Astrocyte (in vitro differentiated cells and primary cell): ENCODE measurements around the gene ZNF480. TPM values are rescaled to one million over a fixed set of nuclear protein-coding genes. Genes with fewer than 3 reads are reported as not detected.

Experiments
- DNase-seq: peaks from one replicate; pipeline ENCODE4 v3.0.0-alpha.2; 2010; ENCODE audit warnings: low read depth
- FAIRE-seq: peaks from 2 replicates; lab custom pipeline; 2011; peaks lifted over from hg19 to GRCh38; lab: Jason Lieb, UNC
- H2AFZ ChIP-seq: 2 replicates; pipeline ENCODE4 v1.6.0; 2012; ENCODE audit warnings: low read depth, low read length, inconsistent platforms
- H3K27ac ChIP-seq: 2 replicates; pipeline ENCODE4 v1.5.1; 2011; ENCODE audit warnings: low read depth, low read length, inconsistent platforms
- H3K27me3 ChIP-seq: 2 replicates; pipeline ENCODE4 v1.6.0; 2011; ENCODE audit warnings: low read length, inconsistent platforms; ENCODE audit not compliant: insufficient read depth
- H3K36me3 ChIP-seq: 2 replicates; pipeline ENCODE4 v1.5.1; 2011; ENCODE audit warnings: low read length, inconsistent platforms; ENCODE audit not compliant: insufficient read depth
- H3K4me1 ChIP-seq: 2 replicates; pipeline ENCODE4 v1.5.1; 2011; ENCODE audit warnings: low read length, inconsistent platforms; ENCODE audit not compliant: insufficient read depth
- H3K4me2 ChIP-seq: 2 replicates; pipeline ENCODE4 v1.6.0; 2012; ENCODE audit warnings: low read length, inconsistent platforms
- H3K4me3 ChIP-seq: 2 replicates; pipeline ENCODE4 v1.5.1; 2011; ENCODE audit warnings: low read depth, mild to moderate bottlenecking, low read length, inconsistent platforms; ENCODE audit not compliant: insufficient read depth
- H3K79me2 ChIP-seq: 2 replicates; pipeline ENCODE4 v1.6.0; 2012; ENCODE audit warnings: mild to moderate bottlenecking, low read length, inconsistent platforms; ENCODE audit not compliant: insufficient read depth
- H3K9ac ChIP-seq: 2 replicates; pipeline ENCODE4 v1.6.0; 2012; ENCODE audit warnings: mild to moderate bottlenecking, low read length, inconsistent platforms
- H3K9me3 ChIP-seq: 2 replicates; pipeline ENCODE4 v1.5.1; 2012; ENCODE audit warnings: low read depth, mild to moderate bottlenecking, low read length, inconsistent platforms; ENCODE audit not compliant: insufficient read depth
- H4K20me1 ChIP-seq: 2 replicates; pipeline ENCODE4 v1.6.0; 2012; ENCODE audit warnings: low read length, inconsistent platforms; ENCODE audit not compliant: insufficient read depth
- H3K27ac Mint-ChIP-seq: one replicate; pipeline ENCODE4 v1.8.0; 2021; ENCODE audit warnings: mild to moderate bottlenecking, mixed read lengths; ENCODE audit not compliant: unreplicated experiment
- H3K27me3 Mint-ChIP-seq: one replicate; pipeline ENCODE4 v1.8.0; 2021; ENCODE audit warnings: low read depth, mixed read lengths; ENCODE audit not compliant: unreplicated experiment
- H3K36me3 Mint-ChIP-seq: one replicate; pipeline ENCODE4 v1.8.0; 2021; ENCODE audit warnings: low read depth, mixed read lengths; ENCODE audit not compliant: unreplicated experiment
- H3K4me1 Mint-ChIP-seq: one replicate; pipeline ENCODE4 v1.8.0; 2021; ENCODE audit warnings: low read depth, mixed read lengths; ENCODE audit not compliant: unreplicated experiment
- H3K4me3 Mint-ChIP-seq: one replicate; pipeline ENCODE4 v1.8.0; 2021; ENCODE audit warnings: mild to moderate bottlenecking, moderate library complexity, mixed read lengths; ENCODE audit not compliant: unreplicated experiment
- H3K9me3 Mint-ChIP-seq: one replicate; pipeline ENCODE4 v1.8.0; 2021; ENCODE audit warnings: mild to moderate bottlenecking, mixed read lengths; ENCODE audit not compliant: unreplicated experiment
- EZH2 ChIP-seq: IDR thresholded peaks from 2 replicates; pipeline ENCODE4 v1.6.1; 2012; ENCODE audit warnings: mild to moderate bottlenecking, low read length, inconsistent platforms; ENCODE audit not compliant: insufficient read depth
- microRNA-seq: library from miRNA; unstranded; fragments of <30 nt; microRNA quantifications from one replicate; pipeline ENCODE4 v1.2.0, GENCODE V29; 2020
- total RNA-seq: library from RNA; stranded (reverse); gene quantifications from 2 replicates; pipeline ENCODE4 v1.2.1, GENCODE V29; 2021
- TF ChIP-seq, protein P1 (sequence below): IDR thresholded peaks from 2 replicates; pipeline ENCODE4 v1.5.1; 2011; ENCODE audit warnings: low read depth, mild to moderate bottlenecking, inconsistent platforms, low read length, moderate library complexity; ENCODE audit not compliant: insufficient read depth

Gene ZNF480
- total RNA-seq, 1 donor from 2014 or later, result 12.6 TPM

DNA sequence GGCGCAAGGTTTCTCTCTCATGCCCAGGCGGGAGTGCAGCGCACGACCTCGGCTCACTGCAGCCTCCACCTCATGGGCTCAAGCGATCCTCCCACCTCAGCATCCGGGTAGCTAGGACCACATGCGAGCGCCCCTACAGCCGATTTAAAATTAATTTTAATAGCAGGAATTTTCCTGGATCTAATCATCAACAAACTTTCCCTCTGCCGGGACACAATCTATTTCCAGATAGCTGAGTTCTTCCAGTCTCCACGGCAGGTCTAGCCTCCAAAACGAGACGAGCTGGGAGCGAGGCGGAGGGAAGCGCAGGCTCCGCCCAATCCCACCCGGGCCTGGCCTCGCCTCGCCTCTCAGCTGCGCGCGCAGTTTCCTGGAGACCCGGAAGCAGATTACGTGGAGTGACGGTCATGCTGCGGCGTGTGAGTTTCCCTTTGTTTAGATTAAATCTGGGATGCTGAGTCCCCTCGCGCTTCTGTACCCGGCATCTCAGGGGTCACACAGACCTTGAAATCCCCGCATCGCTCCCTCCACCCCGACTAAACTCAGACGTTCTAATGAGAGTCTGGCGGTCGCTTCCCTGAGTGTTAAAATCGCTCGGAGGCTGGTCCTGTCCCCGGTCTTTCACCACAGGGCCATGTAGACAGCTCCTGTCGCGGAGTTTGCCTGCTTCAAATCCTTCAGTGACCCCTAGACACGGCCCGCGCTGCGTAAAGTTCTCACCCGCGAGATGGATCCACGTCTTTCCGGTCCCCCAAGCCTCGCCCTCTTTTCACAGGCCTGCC, 72.8 kb downstream of the ZNF480 start, which contains the start of gene ZNF880:
Gene ZNF880, plus strand, starts transcription at position 365 of the 782 bp plus-strand sequence. Its CDS starts 43 bp downstream, at position 408.
- H3K4me2 ChIP-seq, result peak within 1 kb of the TSS; percentile 92
- H3K9ac ChIP-seq, result peak within 1 kb of the TSS; percentile 95
- TF ChIP-seq, protein P1, sequence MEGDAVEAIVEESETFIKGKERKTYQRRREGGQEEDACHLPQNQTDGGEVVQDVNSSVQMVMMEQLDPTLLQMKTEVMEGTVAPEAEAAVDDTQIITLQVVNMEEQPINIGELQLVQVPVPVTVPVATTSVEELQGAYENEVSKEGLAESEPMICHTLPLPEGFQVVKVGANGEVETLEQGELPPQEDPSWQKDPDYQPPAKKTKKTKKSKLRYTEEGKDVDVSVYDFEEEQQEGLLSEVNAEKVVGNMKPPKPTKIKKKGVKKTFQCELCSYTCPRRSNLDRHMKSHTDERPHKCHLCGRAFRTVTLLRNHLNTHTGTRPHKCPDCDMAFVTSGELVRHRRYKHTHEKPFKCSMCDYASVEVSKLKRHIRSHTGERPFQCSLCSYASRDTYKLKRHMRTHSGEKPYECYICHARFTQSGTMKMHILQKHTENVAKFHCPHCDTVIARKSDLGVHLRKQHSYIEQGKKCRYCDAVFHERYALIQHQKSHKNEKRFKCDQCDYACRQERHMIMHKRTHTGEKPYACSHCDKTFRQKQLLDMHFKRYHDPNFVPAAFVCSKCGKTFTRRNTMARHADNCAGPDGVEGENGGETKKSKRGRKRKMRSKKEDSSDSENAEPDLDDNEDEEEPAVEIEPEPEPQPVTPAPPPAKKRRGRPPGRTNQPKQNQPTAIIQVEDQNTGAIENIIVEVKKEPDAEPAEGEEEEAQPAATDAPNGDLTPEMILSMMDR, result no peak
- TF ChIP-seq EZH2, result no peak
- FAIRE-seq (no peak), DNase-seq (peak; percentile 81)
- Mint-ChIP-seq H3K27me3 (no peaks in the 10 kb centered on the region), H3K36me3 (peaks cover 55% of the 10 kb centered on the region), H3K27ac (peak within 1 kb of the TSS; percentile 99), H3K4me1 (no peaks in the 10 kb centered on the region), H3K9me3 (peaks cover 56% of the 10 kb centered on the region), H3K4me3 (peak within 1 kb of the TSS; percentile 89)
- H3K27me3 ChIP-seq, result no peaks in the 10 kb centered on the region
- H3K4me3 ChIP-seq, result peak within 1 kb of the TSS; percentile 96
- H2AFZ ChIP-seq, result peak within 1 kb of the TSS; percentile 74
- H4K20me1 ChIP-seq, result no peaks in the 10 kb centered on the region
- no peaks in the 10 kb centered on the region for H3K4me1 ChIP-seq
- peak within 1 kb of the TSS; percentile 98 for H3K27ac ChIP-seq
- peaks cover 10% of the 10 kb centered on the region for H3K36me3 ChIP-seq
- peaks cover 29% of the 10 kb centered on the region for H3K9me3 ChIP-seq
- peaks cover 12% of the 10 kb centered on the region for H3K79me2 ChIP-seq

DNA sequence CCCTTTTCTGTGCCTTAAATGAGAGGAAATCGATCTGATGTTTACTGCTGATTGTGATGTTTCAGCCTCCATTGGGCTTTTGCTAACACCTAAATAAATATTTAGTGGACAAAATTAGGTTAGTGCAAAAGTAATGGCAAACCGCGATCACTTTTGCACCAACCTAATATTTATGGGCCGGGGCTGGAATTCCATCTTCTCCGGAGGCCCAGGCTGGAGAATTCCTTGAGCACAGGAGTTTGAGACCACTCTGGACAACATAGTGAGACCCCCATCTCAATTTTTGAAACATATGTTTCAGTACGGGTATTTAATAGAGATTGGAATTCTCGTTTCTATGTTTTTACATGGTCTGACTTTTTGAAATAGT, 73.4 kb downstream of the ZNF480 start:
- Histone ChIP-seq H3K27me3 (no peaks in the 10 kb centered on the region), H3K36me3 (peaks cover 11% of the 10 kb centered on the region), H3K9ac (peak overlapping the region; percentile 95), H3K9me3 (peaks cover 24% of the 10 kb centered on the region), H3K27ac (peak overlapping the region; percentile 98), H3K4me3 (peak overlapping the region; percentile 96), H4K20me1 (no peaks in the 10 kb centered on the region), H3K79me2 (peaks cover 12% of the 10 kb centered on the region), H3K4me1 (no peaks in the 10 kb centered on the region), H2AFZ (peak overlapping the region; percentile 74), H3K4me2 (peak overlapping the region; percentile 92)
- Mint-ChIP-seq H3K36me3 (peaks cover 54% of the 10 kb centered on the region), H3K27me3 (no peaks in the 10 kb centered on the region), H3K9me3 (peaks cover 54% of the 10 kb centered on the region), H3K4me3 (peak overlapping the region; percentile 89), H3K27ac (peak overlapping the region; percentile 99), H3K4me1 (no peaks in the 10 kb centered on the region)
- DNase-seq (no peak), FAIRE-seq (no peak)
- TF ChIP-seq, protein P1, result no peak
- no peak for TF ChIP-seq EZH2

Small RNA genes lying within 50 kb of the gene (microRNA-seq; reads per million reads assigned to microRNA genes)
- 3.6 reads per million, percentile 11 among the genes with 10 or more reads in this experiment for gene MIR643

Other genes starting within 250 kb of the ZNF480 start
- gene ZNF432, start 248.3 kb upstream of the ZNF480 start, total RNA-seq, result 17.7 and 22.9 TPM in 2 replicates
- gene ZNF841, start 201.4 kb upstream of the ZNF480 start, total RNA-seq, result 37.8 and 38.0 TPM in 2 replicates
- gene ZNF616, start 157.2 kb upstream of the ZNF480 start, total RNA-seq, result 13.1 and 14.7 TPM in 2 replicates
- 6.9 and 7.5 TPM in 2 replicates for gene ZNF836, start 125.5 kb upstream of the ZNF480 start, total RNA-seq
- 316 and 332 TPM in 2 replicates for gene PPP2R1A, start 107.1 kb upstream of the ZNF480 start, total RNA-seq
- gene ZNF766, start 27.6 kb upstream of the ZNF480 start, total RNA-seq, result 13.2 and 16.5 TPM in 2 replicates
- 5.7 and 5.8 TPM in 2 replicates for gene ZNF610, start 39.1 kb downstream of the ZNF480 start, total RNA-seq
- 8.3 and 11.0 TPM in 2 replicates for gene ZNF880, start 72.8 kb downstream of the ZNF480 start, total RNA-seq
- 7.5 and 8.1 TPM in 2 replicates for gene ZNF528, start 100.7 kb downstream of the ZNF480 start, total RNA-seq
- not detected in 2 replicates for gene ZNF534, start 132.0 kb downstream of the ZNF480 start, total RNA-seq
- not detected in 2 replicates for gene ZNF578, start 156.4 kb downstream of the ZNF480 start, total RNA-seq
- 15.1 and 18.0 TPM in 2 replicates for gene ZNF808, start 230.5 kb downstream of the ZNF480 start, total RNA-seq